SK-N-SH treated with all-trans-retinoic acid at 6 μM for 48 hours (cell line): ENCODE measurements around the gene ADAMTS13.

Experiments used
- ATAC-seq: fragments of 200-7000 bp; cut with Tn5 transposase; 3 replicates; pipeline ENCODE4 v1.9.1; 2020; ENCODE audit warnings: mild to moderate bottlenecking, moderate library complexity
- ARNTL ChIP-seq: fragments of 450-650 bp; formaldehyde crosslinking; IDR thresholded peaks from 2 replicates; pipeline ENCODE4 v1.5.0; 2020; ENCODE audit warnings: low read depth, mild to moderate bottlenecking, moderate library complexity, borderline replicate concordance
- BACH2 ChIP-seq: fragments of 250-450 bp; sonication (Bioruptor Pico); IDR thresholded peaks from 2 replicates; pipeline ENCODE4 v1.9.0; 2021; ENCODE audit warnings: mild to moderate bottlenecking, borderline replicate concordance
- CREB5 ChIP-seq: fragments of 250-450 bp; sonication (Bioruptor Pico); IDR thresholded peaks from 2 replicates; pipeline ENCODE4 v1.5.1; 2020; ENCODE audit warnings: low read depth, mild to moderate bottlenecking, moderate library complexity
- CSDC2 ChIP-seq: fragments of 250-450 bp; sonication (Bioruptor Pico); IDR thresholded peaks from 2 replicates; pipeline ENCODE4 v1.5.0; 2020; ENCODE audit warnings: mild to moderate bottlenecking, moderate library complexity
- ESRRG ChIP-seq: fragments of 250-450 bp; sonication (Bioruptor Pico); IDR thresholded peaks from 2 replicates; pipeline ENCODE4 v1.6.1; 2021; ENCODE audit warnings: mild to moderate bottlenecking
- GLIS3 ChIP-seq: fragments of 250-450 bp; sonication (Bioruptor Pico); IDR thresholded peaks from 2 replicates; pipeline ENCODE4 v1.5.0; 2020; ENCODE audit warnings: mild to moderate bottlenecking, moderate library complexity
- ISL1 ChIP-seq: fragments of 250-450 bp; sonication (Bioruptor Pico); IDR thresholded peaks from 2 replicates; pipeline ENCODE4 v2.1.2; 2022; ENCODE audit warnings: mild to moderate bottlenecking, moderate library complexity
- OSR1 ChIP-seq: fragments of 250-450 bp; sonication (Bioruptor Pico); IDR thresholded peaks from 2 replicates; pipeline ENCODE4 v1.8.0; 2022; ENCODE audit warnings: moderate library complexity, mild to moderate bottlenecking, inconsistent platforms
- PPARA ChIP-seq: fragments of 250-450 bp; sonication (Bioruptor Pico); IDR thresholded peaks from 2 replicates; pipeline ENCODE4 v1.5.0; 2020; ENCODE audit warnings: mild to moderate bottlenecking, borderline replicate concordance
- RARB ChIP-seq: fragments of 250-450 bp; sonication (Bioruptor Pico); IDR thresholded peaks from 2 replicates; pipeline ENCODE4 v1.8.0; 2021; ENCODE audit warnings: mild to moderate bottlenecking, moderate library complexity
- SNAI2 ChIP-seq: fragments of 250-450 bp; sonication (Bioruptor Pico); IDR thresholded peaks from 2 replicates; pipeline ENCODE4 v1.5.0; 2020; ENCODE audit warnings: mild to moderate bottlenecking, moderate library complexity
- TCF4 ChIP-seq: fragments of 250-450 bp; sonication (Bioruptor Pico); IDR thresholded peaks from 2 replicates; pipeline ENCODE4 v1.8.0; 2021; ENCODE audit warnings: mild to moderate bottlenecking, moderate library complexity, borderline replicate concordance
- TOX ChIP-seq: fragments of 250-450 bp; sonication (Bioruptor Pico); IDR thresholded peaks from 2 replicates; pipeline ENCODE4 v1.8.0; 2021; ENCODE audit warnings: mild to moderate bottlenecking, moderate library complexity, borderline replicate concordance
- ZFP3 ChIP-seq: fragments of 250-450 bp; sonication (Bioruptor Pico); IDR thresholded peaks from 2 replicates; pipeline ENCODE4 v1.5.0; 2020; ENCODE audit warnings: mild to moderate bottlenecking, moderate library complexity
- ZFP30 ChIP-seq: fragments of 450-650 bp; formaldehyde crosslinking; IDR thresholded peaks from 2 replicates; pipeline ENCODE4 v1.5.0; 2022; ENCODE audit warnings: mild to moderate bottlenecking, moderate library complexity
- ZNF565 ChIP-seq: fragments of 450-650 bp; formaldehyde crosslinking; conservative IDR thresholded peaks from 2 replicates; pipeline ENCODE4 v1.5.0; 2020; ENCODE audit warnings: low read depth, mild to moderate bottlenecking, moderate library complexity
- ZNF70 ChIP-seq: fragments of 450-650 bp; formaldehyde crosslinking; IDR thresholded peaks from 2 replicates; pipeline ENCODE4 v1.5.0; 2020; ENCODE audit warnings: mild to moderate bottlenecking, moderate library complexity
- ZNF8 ChIP-seq: fragments of 450-650 bp; formaldehyde crosslinking; IDR thresholded peaks from 2 replicates; pipeline ENCODE4 v1.5.0; 2020; ENCODE audit warnings: mild to moderate bottlenecking, moderate library complexity
- TF ChIP-seq, protein P1 (sequence below): fragments of 250-450 bp; sonication (Bioruptor Pico); IDR thresholded peaks from 2 replicates; pipeline ENCODE4 v1.8.0; 2021; ENCODE audit warnings: low read depth, mild to moderate bottlenecking, moderate library complexity, borderline replicate concordance
- TF ChIP-seq, protein P2 (sequence below): fragments of 250-450 bp; sonication (Bioruptor Pico); IDR thresholded peaks from 2 replicates; pipeline ENCODE4 v1.5.1; 2021; ENCODE audit warnings: mild to moderate bottlenecking, moderate library complexity
- TF ChIP-seq, protein P3 (sequence below): fragments of 250-450 bp; sonication (Bioruptor Pico); IDR thresholded peaks from 2 replicates; pipeline ENCODE4 v1.5.0; 2020; ENCODE audit warnings: mild to moderate bottlenecking, moderate library complexity
- TF ChIP-seq, protein P4 (sequence below): fragments of 250-450 bp; sonication (Bioruptor Pico); IDR thresholded peaks from 2 replicates; pipeline ENCODE4 v1.8.0; 2020; ENCODE audit warnings: mild to moderate bottlenecking, moderate library complexity, borderline replicate concordance

ADAMTS13 gene

GRCh38 chr9:133397895-133398294, 24.3 kb upstream of the ADAMTS13 start:
- no peak; the same call in 2 of the 3 replicates for ATAC-seq
- no peak for TF ChIP-seq OSR1 (CRISPR knock-in tag)
- TF ChIP-seq CSDC2 (CRISPR knock-in tag): no peak
- no peak for TF ChIP-seq BACH2 (CRISPR knock-in tag)
- no peak for TF ChIP-seq ISL1 (CRISPR knock-in tag)
- TF ChIP-seq TOX (CRISPR knock-in tag): no peak
- TF ChIP-seq, protein P1, sequence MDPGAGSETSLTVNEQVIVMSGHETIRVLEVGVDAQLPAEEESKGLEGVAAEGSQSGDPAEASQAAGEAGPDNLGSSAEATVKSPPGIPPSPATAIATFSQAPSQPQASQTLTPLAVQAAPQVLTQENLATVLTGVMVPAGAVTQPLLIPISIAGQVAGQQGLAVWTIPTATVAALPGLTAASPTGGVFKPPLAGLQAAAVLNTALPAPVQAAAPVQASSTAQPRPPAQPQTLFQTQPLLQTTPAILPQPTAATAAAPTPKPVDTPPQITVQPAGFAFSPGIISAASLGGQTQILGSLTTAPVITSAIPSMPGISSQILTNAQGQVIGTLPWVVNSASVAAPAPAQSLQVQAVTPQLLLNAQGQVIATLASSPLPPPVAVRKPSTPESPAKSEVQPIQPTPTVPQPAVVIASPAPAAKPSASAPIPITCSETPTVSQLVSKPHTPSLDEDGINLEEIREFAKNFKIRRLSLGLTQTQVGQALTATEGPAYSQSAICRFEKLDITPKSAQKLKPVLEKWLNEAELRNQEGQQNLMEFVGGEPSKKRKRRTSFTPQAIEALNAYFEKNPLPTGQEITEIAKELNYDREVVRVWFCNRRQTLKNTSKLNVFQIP: no peak
- TF ChIP-seq ZFP3 (CRISPR knock-in tag): no peak
- TF ChIP-seq ZNF8: no peak
- TF ChIP-seq, protein P2, sequence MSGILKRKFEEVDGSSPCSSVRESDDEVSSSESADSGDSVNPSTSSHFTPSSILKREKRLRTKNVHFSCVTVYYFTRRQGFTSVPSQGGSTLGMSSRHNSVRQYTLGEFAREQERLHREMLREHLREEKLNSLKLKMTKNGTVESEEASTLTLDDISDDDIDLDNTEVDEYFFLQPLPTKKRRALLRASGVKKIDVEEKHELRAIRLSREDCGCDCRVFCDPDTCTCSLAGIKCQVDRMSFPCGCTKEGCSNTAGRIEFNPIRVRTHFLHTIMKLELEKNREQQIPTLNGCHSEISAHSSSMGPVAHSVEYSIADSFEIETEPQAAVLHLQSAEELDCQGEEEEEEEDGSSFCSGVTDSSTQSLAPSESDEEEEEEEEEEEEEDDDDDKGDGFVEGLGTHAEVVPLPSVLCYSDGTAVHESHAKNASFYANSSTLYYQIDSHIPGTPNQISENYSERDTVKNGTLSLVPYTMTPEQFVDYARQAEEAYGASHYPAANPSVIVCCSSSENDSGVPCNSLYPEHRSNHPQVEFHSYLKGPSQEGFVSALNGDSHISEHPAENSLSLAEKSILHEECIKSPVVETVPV (CRISPR knock-in tag): no peak
- no peak for TF ChIP-seq GLIS3 (CRISPR knock-in tag)
- TF ChIP-seq, protein P3, sequence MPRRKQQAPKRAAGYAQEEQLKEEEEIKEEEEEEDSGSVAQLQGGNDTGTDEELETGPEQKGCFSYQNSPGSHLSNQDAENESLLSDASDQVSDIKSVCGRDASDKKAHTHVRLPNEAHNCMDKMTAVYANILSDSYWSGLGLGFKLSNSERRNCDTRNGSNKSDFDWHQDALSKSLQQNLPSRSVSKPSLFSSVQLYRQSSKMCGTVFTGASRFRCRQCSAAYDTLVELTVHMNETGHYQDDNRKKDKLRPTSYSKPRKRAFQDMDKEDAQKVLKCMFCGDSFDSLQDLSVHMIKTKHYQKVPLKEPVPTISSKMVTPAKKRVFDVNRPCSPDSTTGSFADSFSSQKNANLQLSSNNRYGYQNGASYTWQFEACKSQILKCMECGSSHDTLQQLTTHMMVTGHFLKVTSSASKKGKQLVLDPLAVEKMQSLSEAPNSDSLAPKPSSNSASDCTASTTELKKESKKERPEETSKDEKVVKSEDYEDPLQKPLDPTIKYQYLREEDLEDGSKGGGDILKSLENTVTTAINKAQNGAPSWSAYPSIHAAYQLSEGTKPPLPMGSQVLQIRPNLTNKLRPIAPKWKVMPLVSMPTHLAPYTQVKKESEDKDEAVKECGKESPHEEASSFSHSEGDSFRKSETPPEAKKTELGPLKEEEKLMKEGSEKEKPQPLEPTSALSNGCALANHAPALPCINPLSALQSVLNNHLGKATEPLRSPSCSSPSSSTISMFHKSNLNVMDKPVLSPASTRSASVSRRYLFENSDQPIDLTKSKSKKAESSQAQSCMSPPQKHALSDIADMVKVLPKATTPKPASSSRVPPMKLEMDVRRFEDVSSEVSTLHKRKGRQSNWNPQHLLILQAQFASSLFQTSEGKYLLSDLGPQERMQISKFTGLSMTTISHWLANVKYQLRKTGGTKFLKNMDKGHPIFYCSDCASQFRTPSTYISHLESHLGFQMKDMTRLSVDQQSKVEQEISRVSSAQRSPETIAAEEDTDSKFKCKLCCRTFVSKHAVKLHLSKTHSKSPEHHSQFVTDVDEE (CRISPR knock-in tag): no peak
- TF ChIP-seq ESRRG (CRISPR knock-in tag): no peak
- no peak for TF ChIP-seq RARB (CRISPR knock-in tag)
- no peak for TF ChIP-seq PPARA (CRISPR knock-in tag)
- TF ChIP-seq TCF4: no peak
- TF ChIP-seq ARNTL (CRISPR knock-in tag): no peak
- TF ChIP-seq, all 23 proteins: peak for 0

- ATAC-seq: no peak; the same call in 2 of the 3 replicates
- TF ChIP-seq, protein P3 (CRISPR knock-in tag): no peak
- no peak for TF ChIP-seq ARNTL (CRISPR knock-in tag)
- TF ChIP-seq CREB5 (CRISPR knock-in tag): no peak
- no peak for TF ChIP-seq ZNF565 (CRISPR knock-in tag)
- TF ChIP-seq ZNF70 (CRISPR knock-in tag): no peak
- TF ChIP-seq CSDC2 (CRISPR knock-in tag): no peak
- no peak for TF ChIP-seq BACH2 (CRISPR knock-in tag)
- TF ChIP-seq OSR1 (CRISPR knock-in tag): no peak
- no peak for TF ChIP-seq ZNF8
- no peak for TF ChIP-seq PPARA (CRISPR knock-in tag)
- no peak for TF ChIP-seq GLIS3 (CRISPR knock-in tag)
- TF ChIP-seq ZFP3 (CRISPR knock-in tag): no peak
- TF ChIP-seq ESRRG (CRISPR knock-in tag): no peak
- TF ChIP-seq TCF4: no peak
- no peak for TF ChIP-seq RARB (CRISPR knock-in tag)
- TF ChIP-seq, protein P4, sequence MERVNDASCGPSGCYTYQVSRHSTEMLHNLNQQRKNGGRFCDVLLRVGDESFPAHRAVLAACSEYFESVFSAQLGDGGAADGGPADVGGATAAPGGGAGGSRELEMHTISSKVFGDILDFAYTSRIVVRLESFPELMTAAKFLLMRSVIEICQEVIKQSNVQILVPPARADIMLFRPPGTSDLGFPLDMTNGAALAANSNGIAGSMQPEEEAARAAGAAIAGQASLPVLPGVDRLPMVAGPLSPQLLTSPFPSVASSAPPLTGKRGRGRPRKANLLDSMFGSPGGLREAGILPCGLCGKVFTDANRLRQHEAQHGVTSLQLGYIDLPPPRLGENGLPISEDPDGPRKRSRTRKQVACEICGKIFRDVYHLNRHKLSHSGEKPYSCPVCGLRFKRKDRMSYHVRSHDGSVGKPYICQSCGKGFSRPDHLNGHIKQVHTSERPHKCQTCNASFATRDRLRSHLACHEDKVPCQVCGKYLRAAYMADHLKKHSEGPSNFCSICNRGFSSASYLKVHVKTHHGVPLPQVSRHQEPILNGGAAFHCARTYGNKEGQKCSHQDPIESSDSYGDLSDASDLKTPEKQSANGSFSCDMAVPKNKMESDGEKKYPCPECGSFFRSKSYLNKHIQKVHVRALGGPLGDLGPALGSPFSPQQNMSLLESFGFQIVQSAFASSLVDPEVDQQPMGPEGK (CRISPR knock-in tag): no peak
- TF ChIP-seq SNAI2 (CRISPR knock-in tag): no peak
- TF ChIP-seq ZFP30 (CRISPR knock-in tag): no peak
These were observed 21.9 kb upstream of the ADAMTS13 start for GRCh38 chr9:133400292-133400691.
